HepG2 (cell line): Measurements from ENCODE around the gene MYL11.

Source experiments
- DPF2 ChIP-seq: sonication (generic); formaldehyde crosslinking; IDR thresholded peaks from 2 replicates; pipeline ENCODE4 v1.4.0; 2020; ENCODE audit warnings: mild to moderate bottlenecking, low read depth, missing genetic modification reagents, borderline replicate concordance
- FOSL1 ChIP-seq: sonication (generic); formaldehyde crosslinking; IDR thresholded peaks from 2 replicates; pipeline ENCODE4 v1.9.0; 2021; ENCODE audit warnings: missing genetic modification reagents, borderline replicate concordance
- NFRKB ChIP-seq: fragments of 450-650 bp; IDR thresholded peaks from 2 replicates; pipeline ENCODE4 v1.6.1; 2017
- RAD51 ChIP-seq: fragments of 450-650 bp; IDR thresholded peaks from 2 replicates; pipeline ENCODE4 v1.6.1; 2016; ENCODE audit warnings: borderline replicate concordance
- SMARCE1 ChIP-seq: fragments of 450-650 bp; IDR thresholded peaks from 2 replicates; pipeline ENCODE4 v1.6.1; 2017; ENCODE audit warnings: borderline replicate concordance
- SUZ12 ChIP-seq: fragments of 150-350 bp; IDR thresholded peaks from 2 replicates; pipeline ENCODE4 v1.6.1; 2014; ENCODE audit warnings: low read depth, low read length
- TF ChIP-seq, protein P1 (sequence below): sonication (generic); formaldehyde crosslinking; IDR thresholded peaks from 2 replicates; pipeline ENCODE4 v1.4.0; 2020; ENCODE audit warnings: missing genetic modification reagents
- TF ChIP-seq, protein P2 (sequence below), 2 experiments: IDR thresholded peaks; 2 replicates each; pipeline ENCODE4 v1.6.1; 2011 to 2012; ENCODE audit warnings: low read length in 2 of 2, borderline replicate concordance in 1 of 2, low read depth in 1 of 2, mild to moderate bottlenecking in 1 of 2, moderate library complexity in 1 of 2
- TF ChIP-seq, protein P3 (sequence below): sonication (generic); formaldehyde crosslinking; IDR thresholded peaks from 2 replicates; pipeline ENCODE4 v1.5.0; 2020; ENCODE audit warnings: mild to moderate bottlenecking, missing genetic modification reagents, moderate library complexity

DNA sequence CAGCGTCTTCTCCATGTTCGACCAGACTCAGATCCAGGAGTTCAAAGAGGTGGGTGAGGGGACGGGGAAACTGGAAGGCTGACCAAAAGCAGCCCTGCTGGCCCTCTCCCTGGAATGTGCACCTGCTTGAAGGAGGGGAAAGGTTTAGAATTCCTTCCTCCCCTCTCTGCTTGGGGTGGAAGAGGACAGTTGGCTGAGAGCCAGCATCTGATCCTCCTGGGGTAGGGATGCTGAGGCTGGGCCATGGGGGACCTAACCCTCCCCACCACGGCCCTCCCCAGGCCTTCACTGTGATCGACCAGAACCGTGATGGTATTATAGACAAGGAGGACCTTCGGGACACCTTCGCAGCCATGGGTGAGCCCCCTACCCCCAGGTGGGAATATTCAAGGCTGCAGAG lies 1.3 kb downstream of the MYL11 start:
- TF ChIP-seq SMARCE1 (no peak), FOSL1 (CRISPR knock-in tag) (no peak), NFRKB (no peak), SUZ12 (no peak), DPF2 (CRISPR knock-in tag) (no peak), RAD51 (no peak)
- TF ChIP-seq, protein P1, sequence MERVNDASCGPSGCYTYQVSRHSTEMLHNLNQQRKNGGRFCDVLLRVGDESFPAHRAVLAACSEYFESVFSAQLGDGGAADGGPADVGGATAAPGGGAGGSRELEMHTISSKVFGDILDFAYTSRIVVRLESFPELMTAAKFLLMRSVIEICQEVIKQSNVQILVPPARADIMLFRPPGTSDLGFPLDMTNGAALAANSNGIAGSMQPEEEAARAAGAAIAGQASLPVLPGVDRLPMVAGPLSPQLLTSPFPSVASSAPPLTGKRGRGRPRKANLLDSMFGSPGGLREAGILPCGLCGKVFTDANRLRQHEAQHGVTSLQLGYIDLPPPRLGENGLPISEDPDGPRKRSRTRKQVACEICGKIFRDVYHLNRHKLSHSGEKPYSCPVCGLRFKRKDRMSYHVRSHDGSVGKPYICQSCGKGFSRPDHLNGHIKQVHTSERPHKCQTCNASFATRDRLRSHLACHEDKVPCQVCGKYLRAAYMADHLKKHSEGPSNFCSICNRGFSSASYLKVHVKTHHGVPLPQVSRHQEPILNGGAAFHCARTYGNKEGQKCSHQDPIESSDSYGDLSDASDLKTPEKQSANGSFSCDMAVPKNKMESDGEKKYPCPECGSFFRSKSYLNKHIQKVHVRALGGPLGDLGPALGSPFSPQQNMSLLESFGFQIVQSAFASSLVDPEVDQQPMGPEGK = no peak
- TF ChIP-seq, protein P2, sequence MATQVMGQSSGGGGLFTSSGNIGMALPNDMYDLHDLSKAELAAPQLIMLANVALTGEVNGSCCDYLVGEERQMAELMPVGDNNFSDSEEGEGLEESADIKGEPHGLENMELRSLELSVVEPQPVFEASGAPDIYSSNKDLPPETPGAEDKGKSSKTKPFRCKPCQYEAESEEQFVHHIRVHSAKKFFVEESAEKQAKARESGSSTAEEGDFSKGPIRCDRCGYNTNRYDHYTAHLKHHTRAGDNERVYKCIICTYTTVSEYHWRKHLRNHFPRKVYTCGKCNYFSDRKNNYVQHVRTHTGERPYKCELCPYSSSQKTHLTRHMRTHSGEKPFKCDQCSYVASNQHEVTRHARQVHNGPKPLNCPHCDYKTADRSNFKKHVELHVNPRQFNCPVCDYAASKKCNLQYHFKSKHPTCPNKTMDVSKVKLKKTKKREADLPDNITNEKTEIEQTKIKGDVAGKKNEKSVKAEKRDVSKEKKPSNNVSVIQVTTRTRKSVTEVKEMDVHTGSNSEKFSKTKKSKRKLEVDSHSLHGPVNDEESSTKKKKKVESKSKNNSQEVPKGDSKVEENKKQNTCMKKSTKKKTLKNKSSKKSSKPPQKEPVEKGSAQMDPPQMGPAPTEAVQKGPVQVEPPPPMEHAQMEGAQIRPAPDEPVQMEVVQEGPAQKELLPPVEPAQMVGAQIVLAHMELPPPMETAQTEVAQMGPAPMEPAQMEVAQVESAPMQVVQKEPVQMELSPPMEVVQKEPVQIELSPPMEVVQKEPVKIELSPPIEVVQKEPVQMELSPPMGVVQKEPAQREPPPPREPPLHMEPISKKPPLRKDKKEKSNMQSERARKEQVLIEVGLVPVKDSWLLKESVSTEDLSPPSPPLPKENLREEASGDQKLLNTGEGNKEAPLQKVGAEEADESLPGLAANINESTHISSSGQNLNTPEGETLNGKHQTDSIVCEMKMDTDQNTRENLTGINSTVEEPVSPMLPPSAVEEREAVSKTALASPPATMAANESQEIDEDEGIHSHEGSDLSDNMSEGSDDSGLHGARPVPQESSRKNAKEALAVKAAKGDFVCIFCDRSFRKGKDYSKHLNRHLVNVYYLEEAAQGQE (IDR thresholded peaks at IDR 0.05; ENCODE audit: borderline replicate concordance in 1 of 2, low read depth in 1 of 2, low read length in 2 of 2) = no peak
- TF ChIP-seq, protein P3, sequence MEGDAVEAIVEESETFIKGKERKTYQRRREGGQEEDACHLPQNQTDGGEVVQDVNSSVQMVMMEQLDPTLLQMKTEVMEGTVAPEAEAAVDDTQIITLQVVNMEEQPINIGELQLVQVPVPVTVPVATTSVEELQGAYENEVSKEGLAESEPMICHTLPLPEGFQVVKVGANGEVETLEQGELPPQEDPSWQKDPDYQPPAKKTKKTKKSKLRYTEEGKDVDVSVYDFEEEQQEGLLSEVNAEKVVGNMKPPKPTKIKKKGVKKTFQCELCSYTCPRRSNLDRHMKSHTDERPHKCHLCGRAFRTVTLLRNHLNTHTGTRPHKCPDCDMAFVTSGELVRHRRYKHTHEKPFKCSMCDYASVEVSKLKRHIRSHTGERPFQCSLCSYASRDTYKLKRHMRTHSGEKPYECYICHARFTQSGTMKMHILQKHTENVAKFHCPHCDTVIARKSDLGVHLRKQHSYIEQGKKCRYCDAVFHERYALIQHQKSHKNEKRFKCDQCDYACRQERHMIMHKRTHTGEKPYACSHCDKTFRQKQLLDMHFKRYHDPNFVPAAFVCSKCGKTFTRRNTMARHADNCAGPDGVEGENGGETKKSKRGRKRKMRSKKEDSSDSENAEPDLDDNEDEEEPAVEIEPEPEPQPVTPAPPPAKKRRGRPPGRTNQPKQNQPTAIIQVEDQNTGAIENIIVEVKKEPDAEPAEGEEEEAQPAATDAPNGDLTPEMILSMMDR (CRISPR knock-in tag) = no peak
